SU-DHL-6 (cell line): ENCODE data around the gene ACSS1.

ENCODE experiments used
- H2AFZ ChIP-seq: fragments of 200-600 bp; sonication (generic); 2 replicates; pipeline ENCODE4 v1.6.1; 2014; ENCODE audit warnings: low read depth, mild to moderate bottlenecking, moderate library complexity, mixed read lengths, antibody characterized with exemption, low read length; ENCODE audit not compliant: severe bottlenecking
- H3F3A ChIP-seq: fragments of 200-600 bp; shearing (Covaris generic); 2 replicates; pipeline ENCODE4 v1.6.0; 2016; ENCODE audit warnings: antibody characterized with exemption, mild to moderate bottlenecking; ENCODE audit not compliant: insufficient read depth
- H3K27ac ChIP-seq: fragments of 200-600 bp; sonication (generic); 2 replicates; pipeline ENCODE4 v1.5.1; 2016; ENCODE audit warnings: low read depth, mild to moderate bottlenecking, low read length, moderate library complexity, mixed read lengths
- H3K27me3 ChIP-seq: fragments of 200-600 bp; sonication (generic), shearing (Covaris generic); 2 replicates; pipeline ENCODE4 v1.6.0; 2014; ENCODE audit warnings: mild to moderate bottlenecking, low read length
- H3K36me3 ChIP-seq: fragments of 200-600 bp; sonication (generic); 2 replicates; pipeline ENCODE4 v1.6.1; 2014; ENCODE audit warnings: mild to moderate bottlenecking, low read length, mixed read lengths
- H3K4me2 ChIP-seq: fragments of 300-600, 200-600 bp; shearing (Covaris generic), sonication (generic); 2 replicates; pipeline ENCODE4 v1.6.0; 2014; ENCODE audit warnings: low read length, low read depth, mild to moderate bottlenecking; ENCODE audit not compliant: poor library complexity, severe bottlenecking
- H3K4me3 ChIP-seq: fragments of 200-600 bp; sonication (generic); 2 replicates; pipeline ENCODE4 v1.5.1; 2014; ENCODE audit warnings: antibody characterized with exemption, low read length, mild to moderate bottlenecking, mixed read lengths; ENCODE audit not compliant: insufficient read depth, poor library complexity, severe bottlenecking
- H3K79me2 ChIP-seq: fragments of 200-600 bp; sonication (generic); 2 replicates; pipeline ENCODE4 v1.6.1; 2014; ENCODE audit warnings: mild to moderate bottlenecking, low read length, moderate library complexity; ENCODE audit not compliant: insufficient read depth
- H3K9ac ChIP-seq: fragments of 200-600 bp; sonication (generic); 2 replicates; pipeline ENCODE4 v1.7.0; 2014; ENCODE audit warnings: mild to moderate bottlenecking, low read length
- H3K9me2 ChIP-seq: fragments of 200-600 bp; sonication (generic); replicated peaks from 2 replicates; pipeline ENCODE4 v1.6.1; 2014; ENCODE audit warnings: low read length; ENCODE audit not compliant: insufficient read depth
- H3K9me3 ChIP-seq: fragments of 200-600 bp; sonication (generic); 2 replicates; pipeline ENCODE4 v1.6.1; 2014; ENCODE audit warnings: low read length, mixed read lengths; ENCODE audit not compliant: insufficient read depth
- H4K20me1 ChIP-seq: fragments of 200-600 bp; sonication (generic); 2 replicates; pipeline ENCODE4 v1.6.1; 2014; ENCODE audit warnings: low read depth, mild to moderate bottlenecking, antibody characterized with exemption, low read length, moderate library complexity, mixed read lengths
- CTCF ChIP-seq: fragments of 200-600 bp; sonication (generic); IDR thresholded peaks from one replicate; pipeline ENCODE4 v1.5.1; 2017; ENCODE audit warnings: antibody characterized with exemption, mild to moderate bottlenecking, low read length, moderate library complexity; ENCODE audit not compliant: insufficient read depth, poor library complexity, severe bottlenecking
- EZH2phosphoT487 ChIP-seq: fragments of 200-600 bp; sonication (generic), shearing (Covaris generic); conservative IDR thresholded peaks from 2 replicates; pipeline ENCODE4 v1.6.1; 2018; ENCODE audit warnings: mild to moderate bottlenecking, antibody characterized with exemption, low read length, moderate library complexity, mixed read lengths

The ACSS1 gene

GRCh38 chr20:25053255-25054031, 4.5 kb downstream of the ACSS1 start:
- Histone ChIP-seq H4K20me1 (no peaks in the 10 kb centered on the region), H3K27ac (no peak overlapping the region), H2AFZ (no peak overlapping the region), H3K4me3 (no peak overlapping the region), H3K36me3 (no peaks in the 10 kb centered on the region), H3K27me3 (no peaks in the 10 kb centered on the region; the same call in 1 of the 2 replicates), H3K4me2 (no peak overlapping the region), H3K79me2 (no peaks in the 10 kb centered on the region), H3K9me2 (no peaks in the 10 kb centered on the region), H3K9ac (no peak overlapping the region), H3F3A (no peaks in the 10 kb centered on the region), H3K9me3 (no peaks in the 10 kb centered on the region)
- TF ChIP-seq EZH2phosphoT487 (no peak), CTCF (no peak)

DNA sequence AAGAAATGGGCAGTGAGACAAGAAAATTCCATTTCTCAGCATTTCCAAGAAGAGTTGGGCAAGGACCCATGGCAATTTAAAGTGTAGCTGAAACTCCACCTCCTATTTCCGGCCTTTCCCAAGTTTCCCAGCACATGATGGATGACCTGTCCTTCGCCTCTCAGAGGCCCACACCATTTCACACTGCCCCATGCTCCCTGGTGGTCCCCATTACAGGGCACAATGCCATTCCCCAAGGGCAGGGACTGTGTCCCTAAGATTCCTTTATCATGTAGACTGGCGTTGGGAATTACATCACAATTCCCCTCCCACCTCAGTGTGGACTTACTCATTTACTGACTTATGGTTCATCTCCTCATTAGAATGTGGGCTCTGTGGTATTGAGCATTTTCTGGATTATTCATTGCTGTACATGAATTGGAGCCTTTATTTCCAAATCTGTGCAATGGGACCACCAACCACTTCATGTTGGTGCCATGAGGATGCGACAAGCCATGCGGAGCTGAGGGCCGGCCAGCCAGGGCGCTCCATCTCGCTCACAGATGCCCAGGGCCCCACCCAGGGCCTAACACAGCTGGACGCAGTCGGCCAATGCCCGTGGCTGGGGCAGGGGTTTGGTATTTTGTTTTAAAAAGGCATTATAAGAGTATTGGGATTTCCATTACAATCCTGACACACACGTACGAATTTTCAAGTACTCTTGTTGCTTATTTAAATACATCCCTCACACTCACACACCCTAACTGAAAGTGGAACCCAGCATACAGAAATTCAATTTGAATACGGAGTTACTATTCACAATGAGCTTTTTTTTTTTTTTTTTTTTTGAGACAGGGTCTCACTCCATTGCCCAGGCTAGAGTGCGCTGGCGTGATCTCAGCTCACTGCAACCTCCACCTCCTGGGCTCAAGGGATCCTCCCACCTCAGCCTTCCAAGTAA, 5.4 kb downstream of the ACSS1 start:
- H3F3A ChIP-seq = no peaks in the 10 kb centered on the region
- no peak overlapping the region for H2AFZ ChIP-seq
- no peaks in the 10 kb centered on the region for H3K79me2 ChIP-seq
- no peak overlapping the region for H3K9ac ChIP-seq
- H3K4me2 ChIP-seq = no peak overlapping the region
- H4K20me1 ChIP-seq = no peaks in the 10 kb centered on the region
- no peaks in the 10 kb centered on the region for H3K9me3 ChIP-seq
- H3K9me2 ChIP-seq = no peaks in the 10 kb centered on the region
- H3K36me3 ChIP-seq = no peaks in the 10 kb centered on the region
- H3K4me3 ChIP-seq = no peak overlapping the region
- TF ChIP-seq EZH2phosphoT487 (no peak), CTCF (no peak)
- H3K27me3 ChIP-seq = no peaks in the 10 kb centered on the region; the same call in 1 of the 2 replicates
- no peak overlapping the region for H3K27ac ChIP-seq

GRCh38 chr20:25051386-25052155, 6.4 kb downstream of the ACSS1 start:
- H3K36me3 ChIP-seq = no peaks in the 10 kb centered on the region
- H3K4me2 ChIP-seq = no peak overlapping the region
- no peak overlapping the region for H3K9ac ChIP-seq
- no peaks in the 10 kb centered on the region for H3K9me2 ChIP-seq
- no peaks in the 10 kb centered on the region for H3K9me3 ChIP-seq
- H3F3A ChIP-seq = no peaks in the 10 kb centered on the region
- no peak for TF ChIP-seq CTCF
- H3K27me3 ChIP-seq = no peaks in the 10 kb centered on the region; the same call in 1 of the 2 replicates
- no peak overlapping the region for H2AFZ ChIP-seq
- no peak overlapping the region for H3K27ac ChIP-seq
- H4K20me1 ChIP-seq = no peaks in the 10 kb centered on the region
- no peak overlapping the region for H3K4me3 ChIP-seq
- H3K79me2 ChIP-seq = no peaks in the 10 kb centered on the region
